GM18951 (cell line): ENCODE results near the gene CABLES2.
"Not testable (repeated sequence)": the region's sequence is repeated elsewhere in the genome, so short reads cannot be mapped to it uniquely, and the experiment has no call there.

Source experiments
- POLR2A ChIP-seq: IDR thresholded peaks from 4 replicates; pipeline ENCODE4 v1.6.1; 2011; ENCODE audit warnings: mild to moderate bottlenecking; ENCODE audit not compliant: insufficient read length, insufficient read depth; ENCODE audit errors: extremely low read depth
- in situ Hi-C: fragments of 300-500 bp; cut with MboI; formaldehyde crosslinking; loops from one replicate; pipeline ENCODE4 v1.12.0; 2022; ENCODE audit warnings: low sequenced_read_pairs, mixed read lengths, inconsistent platforms; ENCODE audit not compliant: unreplicated experiment

Gene CABLES2

GRCh38 chr20:62428396-62429295, 21.6 kb upstream of the CABLES2 start:
- in situ Hi-C loops, result no loop called here
- TF ChIP-seq POLR2A, result no peak

GRCh38 chr20:62428002-62428372, 20.9 kb upstream of the CABLES2 start:
- in situ Hi-C loops, result no loop called here
- no peak for TF ChIP-seq POLR2A

- TF ChIP-seq POLR2A, result no peak
- in situ Hi-C loops, result no loop called here
These were observed 20.3 kb upstream of the CABLES2 start, which contains the start of gene RBBP8NL for GRCh38 chr20:62427172-62428001. RBBP8NL (minus strand) TSS chr20:62427539; CDS start chr20:62419647, 7,892 bp downstream.

- TF ChIP-seq POLR2A, result no peak
- in situ Hi-C loops, result no loop called here
These were observed 19.6 kb upstream of the CABLES2 start for GRCh38 chr20:62426699-62427131.

- in situ Hi-C loops, result not testable (repeated sequence)
These were observed 18.9 kb upstream of the CABLES2 start for GRCh38 chr20:62426059-62426348.

GRCh38 chr20:62425281-62426058, 18.4 kb upstream of the CABLES2 start:
- no peak for TF ChIP-seq POLR2A
- in situ Hi-C loops, result no loop called here

- TF ChIP-seq POLR2A, result no peak
- in situ Hi-C loops, result no loop called here
These were observed 17.4 kb upstream of the CABLES2 start for GRCh38 chr20:62424249-62425107.

GRCh38 chr20:62423326-62423706, 16.2 kb upstream of the CABLES2 start:
- in situ Hi-C loops, result no loop called here
- no peak for TF ChIP-seq POLR2A

- in situ Hi-C loops, result no loop called here
- TF ChIP-seq POLR2A, result no peak
These were observed 15.7 kb upstream of the CABLES2 start for GRCh38 chr20:62422636-62423325.

GRCh38 chr20:62421716-62421990, 14.6 kb upstream of the CABLES2 start:
- in situ Hi-C loops, result no loop called here
- no peak for TF ChIP-seq POLR2A

- no peak for TF ChIP-seq POLR2A
- in situ Hi-C loops, result no loop called here
These were observed 14.0 kb upstream of the CABLES2 start for GRCh38 chr20:62420846-62421715.

- no peak for TF ChIP-seq POLR2A
- in situ Hi-C loops, result no loop called here
These were observed 12.7 kb upstream of the CABLES2 start for GRCh38 chr20:62419759-62420158.
